ENCODE data around the gene CHCHD6.

DNA sequence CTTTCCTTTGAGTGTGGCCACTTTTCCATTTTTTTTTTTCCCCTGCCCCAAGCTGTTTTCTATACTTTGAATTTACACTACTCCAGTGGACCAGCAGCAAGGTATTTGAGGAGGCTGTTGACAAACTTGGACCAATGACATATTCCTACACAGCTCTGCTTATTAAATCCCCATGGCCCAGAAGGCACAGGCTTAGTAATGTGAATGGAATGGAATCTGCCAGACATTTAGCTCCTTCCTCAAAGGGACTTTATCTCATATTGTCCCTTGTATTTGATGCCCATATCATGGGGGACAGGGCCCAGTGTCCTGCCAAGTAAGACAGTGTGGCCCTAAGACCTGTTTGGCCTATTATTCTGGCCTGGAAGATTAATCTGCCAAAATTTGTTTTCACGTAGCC is 107.5 kb downstream of the CHCHD6 start:
- TF ChIP-seq, protein P1, sequence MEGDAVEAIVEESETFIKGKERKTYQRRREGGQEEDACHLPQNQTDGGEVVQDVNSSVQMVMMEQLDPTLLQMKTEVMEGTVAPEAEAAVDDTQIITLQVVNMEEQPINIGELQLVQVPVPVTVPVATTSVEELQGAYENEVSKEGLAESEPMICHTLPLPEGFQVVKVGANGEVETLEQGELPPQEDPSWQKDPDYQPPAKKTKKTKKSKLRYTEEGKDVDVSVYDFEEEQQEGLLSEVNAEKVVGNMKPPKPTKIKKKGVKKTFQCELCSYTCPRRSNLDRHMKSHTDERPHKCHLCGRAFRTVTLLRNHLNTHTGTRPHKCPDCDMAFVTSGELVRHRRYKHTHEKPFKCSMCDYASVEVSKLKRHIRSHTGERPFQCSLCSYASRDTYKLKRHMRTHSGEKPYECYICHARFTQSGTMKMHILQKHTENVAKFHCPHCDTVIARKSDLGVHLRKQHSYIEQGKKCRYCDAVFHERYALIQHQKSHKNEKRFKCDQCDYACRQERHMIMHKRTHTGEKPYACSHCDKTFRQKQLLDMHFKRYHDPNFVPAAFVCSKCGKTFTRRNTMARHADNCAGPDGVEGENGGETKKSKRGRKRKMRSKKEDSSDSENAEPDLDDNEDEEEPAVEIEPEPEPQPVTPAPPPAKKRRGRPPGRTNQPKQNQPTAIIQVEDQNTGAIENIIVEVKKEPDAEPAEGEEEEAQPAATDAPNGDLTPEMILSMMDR (conservative IDR thresholded peaks at IDR 0.05 in 1 of 2, IDR thresholded peaks at IDR 0.05 in 1 of 2; ENCODE audit: extremely low read depth in 1 of 2, insufficient read depth in 1 of 2, low read depth in 1 of 2, low read length in 2 of 2), result no peak
- TF ChIP-seq EZH2 (IDR thresholded peaks at IDR 0.05; ENCODE audit: borderline replicate concordance, low read length), result no peak

Measured in mammary epithelial cell (primary cell).